RWPE2 (cell line): ENCODE measurements around the gene AKAP6.
A peak's percentile ranks its signal among the peaks of the same experiment; 100 is the strongest.

Experiments
- ATAC-seq: fragments of 200-7000 bp; cut with Tn5 transposase; 3 replicates; pipeline ENCODE4 v1.9.1; 2021; ENCODE audit warnings: low read depth
- DNase-seq: peaks from one replicate; pipeline ENCODE4 v3.0.0-alpha.2; 2020; ENCODE audit warnings: low spot score
- H3K27ac ChIP-seq: fragments of 450-650 bp; 2 replicates; pipeline ENCODE4 v1.5.1; 2017; ENCODE audit warnings: mild to moderate bottlenecking; ENCODE audit not compliant: poor library complexity, severe bottlenecking
- H3K27me3 ChIP-seq: fragments of 250-450 bp; sonication (Bioruptor Pico); 2 replicates; pipeline ENCODE4 v1.5.1; 2021; ENCODE audit warnings: mild to moderate bottlenecking, moderate library complexity; ENCODE audit not compliant: insufficient read depth, poor library complexity, severe bottlenecking
- H3K36me3 ChIP-seq: fragments of 250-450 bp; sonication (Bioruptor Pico); 2 replicates; pipeline ENCODE4 v1.5.1; 2020; ENCODE audit warnings: low read depth, mild to moderate bottlenecking, moderate library complexity
- H3K4me1 ChIP-seq: fragments of 250-450 bp; sonication (Bioruptor Pico); 2 replicates; pipeline ENCODE4 v1.5.1; 2021; ENCODE audit warnings: mild to moderate bottlenecking, moderate library complexity; ENCODE audit not compliant: insufficient read depth, poor library complexity, severe bottlenecking
- H3K4me3 ChIP-seq: fragments of 250-450 bp; sonication (Bioruptor Pico); 2 replicates; pipeline ENCODE4 v1.5.1; 2021; ENCODE audit warnings: mild to moderate bottlenecking, moderate library complexity; ENCODE audit not compliant: severe bottlenecking
- H3K9me3 ChIP-seq: fragments of 250-450 bp; sonication (Bioruptor Pico); 2 replicates; pipeline ENCODE4 v1.5.1; 2021; ENCODE audit warnings: mild to moderate bottlenecking, moderate library complexity; ENCODE audit not compliant: severe bottlenecking
- CTCF ChIP-seq: fragments of 450-650 bp; IDR thresholded peaks from one replicate; pipeline ENCODE4 v1.5.1; 2017; ENCODE audit warnings: mild to moderate bottlenecking, moderate library complexity; ENCODE audit not compliant: poor library complexity, severe bottlenecking

AKAP6 gene

GRCh38 chr14:32737621-32738020, 408.5 kb downstream of the AKAP6 start:
- Histone ChIP-seq H3K27ac (no peak overlapping the region), H3K27me3 (peaks cover 2% of the 10 kb centered on the region), H3K9me3 (no peaks in the 10 kb centered on the region), H3K4me1 (peaks cover 10% of the 10 kb centered on the region), H3K4me3 (no peak overlapping the region), H3K36me3 (no peaks in the 10 kb centered on the region)
- DNase-seq (no peak), ATAC-seq (no peak)
- TF ChIP-seq CTCF = no peak

- no peak for TF ChIP-seq CTCF
- peak; percentile 72 for ATAC-seq
- Histone ChIP-seq H3K4me1 (peaks cover 10% of the 10 kb centered on the region), H3K27ac (no peak overlapping the region), H3K27me3 (peaks cover 2% of the 10 kb centered on the region), H3K4me3 (no peak overlapping the region), H3K36me3 (no peaks in the 10 kb centered on the region), H3K9me3 (no peaks in the 10 kb centered on the region)
- no peak for DNase-seq
Measured at GRCh38 chr14:32738206-32738871, 409.2 kb downstream of the AKAP6 start.

- peaks cover 2% of the 10 kb centered on the region for H3K27me3 ChIP-seq
- TF ChIP-seq CTCF = no peak
- DNase-seq (no peak), ATAC-seq (no peak)
- no peaks in the 10 kb centered on the region for H3K9me3 ChIP-seq
- no peaks in the 10 kb centered on the region for H3K36me3 ChIP-seq
- H3K4me3 ChIP-seq = no peak overlapping the region
- H3K27ac ChIP-seq = no peak overlapping the region
- no peaks in the 10 kb centered on the region for H3K4me1 ChIP-seq
Measured at GRCh38 chr14:32744811-32745445, 415.8 kb downstream of the AKAP6 start.

- Histone ChIP-seq H3K4me3 (no peak overlapping the region), H3K36me3 (no peaks in the 10 kb centered on the region), H3K27me3 (no peaks in the 10 kb centered on the region), H3K4me1 (no peaks in the 10 kb centered on the region), H3K9me3 (peaks cover 4% of the 10 kb centered on the region), H3K27ac (no peak overlapping the region)
- DNase-seq (no peak), ATAC-seq (no peak)
- no peak for TF ChIP-seq CTCF
Measured at GRCh38 chr14:32754209-32754608, 425.1 kb downstream of the AKAP6 start.

- H3K36me3 ChIP-seq = no peaks in the 10 kb centered on the region
- H3K27ac ChIP-seq = no peak overlapping the region
- ATAC-seq (no peak), DNase-seq (no peak)
- no peak overlapping the region for H3K4me3 ChIP-seq
- no peak for TF ChIP-seq CTCF
- H3K4me1 ChIP-seq = no peaks in the 10 kb centered on the region
- H3K27me3 ChIP-seq = no peaks in the 10 kb centered on the region
- H3K9me3 ChIP-seq = peaks cover 4% of the 10 kb centered on the region
Measured at GRCh38 chr14:32756173-32756572, 427.1 kb downstream of the AKAP6 start.
